GM10266 (cell line): Measurements from ENCODE around the gene HMGN5.

Source experiments
- DNase-seq: peaks from one replicate; pipeline ENCODE4 v3.0.0; 2012; ENCODE audit errors: extremely low spot score
- TF ChIP-seq, protein P1 (sequence below): IDR thresholded peaks from 2 replicates; pipeline ENCODE4 v1.5.1; 2012; ENCODE audit warnings: mild to moderate bottlenecking, low read depth; ENCODE audit not compliant: control insufficient read depth, insufficient read depth; ENCODE audit errors: missing control alignments

Gene HMGN5, protein sequence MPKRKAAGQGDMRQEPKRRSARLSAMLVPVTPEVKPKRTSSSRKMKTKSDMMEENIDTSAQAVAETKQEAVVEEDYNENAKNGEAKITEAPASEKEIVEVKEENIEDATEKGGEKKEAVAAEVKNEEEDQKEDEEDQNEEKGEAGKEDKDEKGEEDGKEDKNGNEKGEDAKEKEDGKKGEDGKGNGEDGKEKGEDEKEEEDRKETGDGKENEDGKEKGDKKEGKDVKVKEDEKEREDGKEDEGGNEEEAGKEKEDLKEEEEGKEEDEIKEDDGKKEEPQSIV

DNA sequence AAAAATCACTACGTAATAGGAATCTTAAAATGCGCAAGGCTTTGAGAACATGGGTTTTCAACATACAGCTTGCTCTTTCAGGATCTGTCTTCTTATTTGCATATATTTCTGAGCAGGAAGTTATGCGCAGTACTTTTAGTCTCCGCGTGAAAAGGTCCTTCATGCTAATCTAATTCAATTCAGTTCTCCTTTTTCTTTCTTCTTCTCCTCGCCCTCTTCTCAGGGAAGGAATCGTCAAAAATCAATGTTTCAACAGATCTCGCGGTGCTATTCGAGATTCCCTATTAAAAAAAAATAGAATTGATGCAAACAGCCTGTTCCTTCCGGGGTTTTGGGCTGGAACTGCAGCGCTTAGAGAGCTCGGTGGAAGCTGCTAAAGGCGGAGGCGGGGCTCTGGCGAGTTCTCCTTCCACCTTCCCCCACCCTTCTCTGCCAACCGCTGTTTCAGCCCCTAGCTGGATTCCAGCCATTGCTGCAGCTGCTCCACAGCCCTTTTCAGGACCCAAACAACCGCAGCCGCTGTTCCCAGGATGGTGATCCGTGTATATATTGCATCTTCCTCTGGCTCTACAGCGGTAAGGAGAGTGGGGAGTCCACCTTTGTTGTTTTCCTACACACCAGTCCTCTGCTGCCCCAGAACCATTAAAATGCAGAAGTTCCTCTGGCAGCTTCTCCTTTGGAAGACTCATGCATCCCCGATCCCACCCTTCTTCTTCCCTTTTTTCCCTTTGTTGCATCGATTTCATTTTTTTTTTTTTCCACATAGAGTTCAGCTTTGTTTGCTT is at the start of gene HMGN5, which contains the start of gene SH3BGRL:
Gene HMGN5 (minus strand): TSS at position 243 of the 785 bp plus-strand sequence. CDS start 80,364 bp downstream, outside the sequence.
Gene SH3BGRL (plus strand): TSS at position 432 of the 785 bp plus-strand sequence. CDS start 99 bp downstream, at position 531.
- TF ChIP-seq, protein P1, sequence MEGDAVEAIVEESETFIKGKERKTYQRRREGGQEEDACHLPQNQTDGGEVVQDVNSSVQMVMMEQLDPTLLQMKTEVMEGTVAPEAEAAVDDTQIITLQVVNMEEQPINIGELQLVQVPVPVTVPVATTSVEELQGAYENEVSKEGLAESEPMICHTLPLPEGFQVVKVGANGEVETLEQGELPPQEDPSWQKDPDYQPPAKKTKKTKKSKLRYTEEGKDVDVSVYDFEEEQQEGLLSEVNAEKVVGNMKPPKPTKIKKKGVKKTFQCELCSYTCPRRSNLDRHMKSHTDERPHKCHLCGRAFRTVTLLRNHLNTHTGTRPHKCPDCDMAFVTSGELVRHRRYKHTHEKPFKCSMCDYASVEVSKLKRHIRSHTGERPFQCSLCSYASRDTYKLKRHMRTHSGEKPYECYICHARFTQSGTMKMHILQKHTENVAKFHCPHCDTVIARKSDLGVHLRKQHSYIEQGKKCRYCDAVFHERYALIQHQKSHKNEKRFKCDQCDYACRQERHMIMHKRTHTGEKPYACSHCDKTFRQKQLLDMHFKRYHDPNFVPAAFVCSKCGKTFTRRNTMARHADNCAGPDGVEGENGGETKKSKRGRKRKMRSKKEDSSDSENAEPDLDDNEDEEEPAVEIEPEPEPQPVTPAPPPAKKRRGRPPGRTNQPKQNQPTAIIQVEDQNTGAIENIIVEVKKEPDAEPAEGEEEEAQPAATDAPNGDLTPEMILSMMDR = no peak
- peak; percentile 43 for DNase-seq

DNA sequence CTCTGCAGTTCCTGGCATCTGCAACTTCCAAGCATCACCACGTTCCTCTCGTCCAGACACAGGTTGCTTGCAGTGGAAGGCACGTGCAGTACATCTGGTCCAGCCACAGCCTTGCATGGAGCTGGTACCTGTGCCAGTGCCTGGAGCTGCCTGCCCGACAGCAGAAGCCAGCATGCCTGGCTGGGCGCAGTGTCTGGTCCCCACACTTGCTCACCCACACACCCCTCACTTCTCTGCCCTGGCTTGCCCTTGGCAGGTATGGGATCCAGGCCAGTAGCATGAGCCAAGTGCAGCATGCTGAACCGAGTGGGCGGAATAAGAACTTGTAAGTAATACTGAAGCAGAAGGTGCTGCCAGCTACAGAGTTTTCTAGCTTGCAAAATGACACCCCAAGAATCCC is 40.0 kb upstream of the HMGN5 start:
- no peak for DNase-seq
- TF ChIP-seq, protein P1 = no peak

DNA sequence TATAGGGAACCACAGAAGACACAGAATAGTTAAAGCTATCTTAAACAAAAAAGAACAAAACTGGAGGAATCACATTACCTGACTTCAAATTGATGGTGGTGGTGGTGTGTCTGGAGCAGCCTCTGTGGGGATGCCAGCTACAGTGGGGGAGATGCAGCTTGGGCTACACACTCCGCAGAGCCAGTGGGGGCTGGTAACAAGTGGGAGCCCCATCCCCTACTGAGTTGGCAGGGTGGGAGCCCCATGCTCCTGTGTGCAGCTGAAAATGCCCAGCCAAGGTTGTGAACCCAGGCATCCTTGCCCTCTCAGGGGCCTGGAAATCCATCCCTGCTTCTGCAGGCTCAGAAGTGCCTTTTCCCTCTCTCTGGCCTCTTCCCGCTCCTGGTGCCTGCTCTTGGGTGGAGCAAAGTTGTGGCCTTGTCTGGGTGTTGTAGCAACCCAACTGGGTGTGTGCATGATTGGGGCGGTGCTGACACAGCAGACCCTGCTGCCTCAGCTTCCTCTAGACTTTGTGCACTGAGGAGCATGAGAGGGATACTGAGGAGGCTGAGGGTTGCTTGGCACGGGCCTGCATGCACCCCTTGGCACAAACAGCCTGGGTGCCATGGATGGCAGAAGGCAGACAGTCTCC is 39.1 kb upstream of the HMGN5 start:
- DNase-seq = no peak
- TF ChIP-seq, protein P1 = no peak

DNA sequence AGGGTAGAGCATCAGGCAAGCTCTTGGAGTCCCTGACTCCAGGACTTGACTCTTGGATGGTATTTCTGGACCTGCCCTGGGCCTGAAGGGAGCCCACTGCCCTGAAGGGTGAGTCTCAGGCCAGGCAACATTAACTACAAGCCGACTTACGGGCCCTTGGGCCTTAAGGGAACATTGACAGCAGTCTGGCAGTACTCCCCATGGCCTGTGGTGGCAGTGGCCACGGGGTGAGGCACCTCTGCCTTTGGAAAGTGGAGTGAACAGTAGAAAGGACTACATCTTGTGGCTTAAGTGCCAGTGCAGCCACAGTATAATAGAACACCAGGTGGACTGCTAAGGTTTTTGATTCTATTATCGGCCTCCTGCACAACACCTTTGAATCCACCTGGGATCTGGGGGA is 36.5 kb upstream of the HMGN5 start:
- DNase-seq = no peak
- TF ChIP-seq, protein P1 = no peak

DNA sequence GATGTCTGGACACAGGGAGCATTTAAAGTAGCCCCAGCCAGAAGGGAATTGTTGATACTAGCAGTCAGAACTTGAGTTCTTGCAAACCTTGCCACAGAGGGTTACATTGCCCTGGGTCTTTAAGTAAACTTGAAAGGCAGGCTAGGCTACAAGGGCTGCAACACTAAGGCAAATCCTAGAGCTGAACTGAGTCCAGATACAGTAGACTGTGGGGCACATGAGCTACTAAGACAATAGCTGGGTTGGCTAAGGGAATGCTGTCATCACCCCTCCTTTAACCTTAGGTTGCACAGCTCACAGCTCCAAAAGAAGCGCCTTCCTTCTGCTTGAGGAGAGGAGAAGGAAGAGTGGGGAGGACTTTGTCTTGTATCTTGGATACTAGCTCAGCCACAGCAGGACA is 35.8 kb upstream of the HMGN5 start:
- TF ChIP-seq, protein P1 = no peak
- no peak for DNase-seq

DNA sequence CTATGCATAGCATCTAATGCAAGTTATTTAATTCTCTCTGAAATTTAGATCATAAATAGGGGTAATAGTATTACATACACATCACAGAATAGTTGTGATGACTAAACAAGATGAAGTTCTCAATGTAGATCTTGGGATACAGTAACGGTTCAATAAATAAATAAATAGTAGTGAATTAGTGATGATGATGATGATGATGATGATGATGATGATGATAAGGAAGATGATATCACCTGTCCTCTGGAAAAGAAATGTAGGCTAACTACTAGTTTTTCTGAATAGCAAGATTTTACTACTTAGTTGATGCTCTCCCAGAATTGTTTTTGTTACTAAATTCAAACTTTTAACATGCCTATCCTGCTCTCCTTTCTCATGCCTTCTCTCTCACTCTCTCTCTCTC is 30.5 kb upstream of the HMGN5 start:
- TF ChIP-seq, protein P1 = no peak
- DNase-seq = no peak
